Natural killer cell treated with Interleukin-12 subunit alpha and Interleukin-12 subunit beta and Interleukin-15 and Interleukin-18, amount 100 ng/mL, for 72 hours (primary cell): ENCODE data around the gene MAP2K7. TPM values are rescaled to one million over a fixed set of nuclear protein-coding genes. Genes with fewer than 3 reads are reported as not detected.
"Not testable (repeated sequence)": the region's sequence is repeated elsewhere in the genome, so short reads cannot be mapped to it uniquely, and the experiment has no call there.

Experiments used
- ATAC-seq, 2 donors: fragments of 150-1000 bp; cut with Tn5 transposase in 1 of 2; sonication (Bioruptor Pico), chemical (Tn5 transposase) in 1 of 2; 2 replicates each; pipeline ENCODE4 v1.10.0; 2021
- DNase-seq: peaks from one replicate; pipeline ENCODE4 v3.0.0; 2022; ENCODE audit warnings: low spot score
- H3K27ac Mint-ChIP-seq, 2 donors: 1 replicate in 1 of 2; 2 replicates in 1 of 2; pipeline ENCODE4 v1.8.0; 2022; ENCODE audit warnings: mixed read lengths in 2 of 2, mild to moderate bottlenecking in 1 of 2, moderate library complexity in 1 of 2
- H3K27me3 Mint-ChIP-seq, 2 donors: 1 replicate in 1 of 2; 2 replicates in 1 of 2; pipeline ENCODE4 v1.8.0; 2022; ENCODE audit warnings: mixed read lengths in 2 of 2
- H3K36me3 Mint-ChIP-seq: one replicate; pipeline ENCODE4 v1.8.0; 2022; ENCODE audit warnings: mixed read lengths
- H3K4me1 Mint-ChIP-seq, 2 donors: 1 replicate in 1 of 2; 2 replicates in 1 of 2; pipeline ENCODE4 v1.8.0; 2022; ENCODE audit warnings: low read depth in 2 of 2, mixed read lengths in 2 of 2, mild to moderate bottlenecking in 1 of 2
- H3K4me3 Mint-ChIP-seq: one replicate; pipeline ENCODE4 v1.8.0; 2022; ENCODE audit warnings: mixed read lengths
- H3K9me3 Mint-ChIP-seq: 2 replicates; pipeline ENCODE4 v1.8.0; 2022; ENCODE audit warnings: mixed read lengths
- total RNA-seq, 2 donors: library from RNA; stranded (reverse); gene quantifications; one replicate each; pipeline ENCODE4 v1.2.3, GENCODE V29; 2022

Gene MAP2K7
- total RNA-seq: 10 to 100 TPM; 45.2 to 47.1 TPM

DNA sequence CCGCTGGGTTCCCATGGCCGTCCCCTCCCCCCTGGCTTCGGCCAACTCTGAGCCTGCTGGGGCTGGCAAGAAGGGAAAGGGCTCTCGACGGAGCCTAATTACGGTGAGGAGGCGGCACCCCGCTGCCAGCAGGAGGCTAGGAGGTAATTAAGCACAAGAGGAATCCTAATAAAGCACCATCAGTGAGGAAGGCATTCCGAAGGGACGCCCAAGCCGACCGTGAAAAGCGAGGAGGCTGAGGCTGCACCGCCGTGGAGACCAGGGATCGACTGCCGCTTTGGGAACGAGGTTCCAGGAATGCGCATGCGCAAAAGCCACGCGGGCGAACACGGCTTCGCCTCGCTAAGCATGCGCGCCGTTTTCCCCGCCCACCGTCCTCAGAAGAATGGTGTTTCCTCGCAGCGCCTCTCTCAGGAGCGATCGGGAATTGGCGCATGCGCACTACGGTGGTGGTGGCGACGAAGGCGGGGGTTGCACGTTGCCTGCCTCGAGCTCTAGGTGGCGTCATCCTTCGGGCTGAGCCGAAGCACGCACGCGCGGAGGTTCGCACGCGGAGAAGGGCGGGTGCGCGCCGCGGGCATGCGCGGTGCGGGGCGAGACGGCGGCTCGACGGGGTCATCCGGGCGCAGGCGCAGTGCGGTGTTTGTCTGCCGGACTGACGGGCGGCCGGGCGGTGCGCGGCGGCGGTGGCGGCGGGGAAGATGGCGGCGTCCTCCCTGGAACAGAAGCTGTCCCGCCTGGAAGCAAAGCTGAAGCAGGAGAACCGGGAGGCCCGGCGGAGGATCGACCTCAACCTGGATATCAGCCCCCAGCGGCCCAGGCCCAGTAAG is at the start of gene MAP2K7:
Gene MAP2K7 (plus strand): TSS at position 634 of the 830 bp plus-strand sequence. CDS start 68 bp downstream, at position 702.
- no peaks in the 10 kb centered on the region for H3K27me3 Mint-ChIP-seq
- peak within 1 kb of the TSS; percentile 87 to 96 for H3K27ac Mint-ChIP-seq
- H3K4me3 Mint-ChIP-seq: peak within 1 kb of the TSS; percentile 94
- DNase-seq: peak; percentile 100
- H3K36me3 Mint-ChIP-seq: no peaks in the 10 kb centered on the region
- ATAC-seq: peak; percentile 92 to 94
- H3K4me1 Mint-ChIP-seq: peaks cover 25 to 38% of the 10 kb centered on the region in 2 donors
- no peaks in the 10 kb centered on the region for H3K9me3 Mint-ChIP-seq

DNA sequence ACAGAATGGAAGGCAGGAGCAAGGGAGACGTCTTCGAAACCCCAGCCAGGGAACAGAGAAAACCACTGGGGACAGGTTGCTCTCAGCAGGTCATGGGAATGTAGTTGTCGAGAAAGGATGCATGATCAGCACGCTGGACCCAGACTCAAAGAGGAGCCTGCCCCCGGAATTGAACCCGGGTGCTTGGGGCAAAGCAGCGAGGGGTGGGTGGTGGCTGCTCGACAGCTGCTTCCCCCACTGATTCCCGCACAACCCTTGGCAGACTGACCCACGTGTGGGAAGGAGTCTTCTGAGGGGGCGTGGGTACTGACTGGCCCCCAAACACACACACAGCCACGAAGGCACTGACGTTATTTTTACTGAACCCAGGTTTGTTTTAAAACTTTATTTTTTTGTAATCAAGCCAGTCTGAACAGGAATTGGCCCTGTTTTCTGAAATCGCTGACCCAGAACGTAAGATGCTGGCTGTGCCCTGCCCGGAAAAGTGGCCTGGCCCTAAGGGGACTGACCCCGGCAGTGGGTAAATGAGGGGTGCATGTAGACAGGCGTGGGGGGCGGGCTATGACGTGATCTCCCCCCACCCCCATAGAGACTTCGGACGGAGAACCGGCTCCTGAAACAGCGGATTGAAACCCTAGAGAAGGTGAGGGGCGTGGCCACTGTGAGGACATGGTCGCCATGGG is 48.1 kb upstream of the MAP2K7 start:
- H3K9me3 Mint-ChIP-seq: no peaks in the 10 kb centered on the region
- H3K27ac Mint-ChIP-seq: no peak overlapping the region
- H3K4me1 Mint-ChIP-seq: peaks cover 0 to 3% of the 10 kb centered on the region in 2 donors
- H3K27me3 Mint-ChIP-seq: no peaks in the 10 kb centered on the region
- ATAC-seq (no peak), DNase-seq (no peak)
- H3K36me3 Mint-ChIP-seq: no peaks in the 10 kb centered on the region
- no peak overlapping the region for H3K4me3 Mint-ChIP-seq

DNA sequence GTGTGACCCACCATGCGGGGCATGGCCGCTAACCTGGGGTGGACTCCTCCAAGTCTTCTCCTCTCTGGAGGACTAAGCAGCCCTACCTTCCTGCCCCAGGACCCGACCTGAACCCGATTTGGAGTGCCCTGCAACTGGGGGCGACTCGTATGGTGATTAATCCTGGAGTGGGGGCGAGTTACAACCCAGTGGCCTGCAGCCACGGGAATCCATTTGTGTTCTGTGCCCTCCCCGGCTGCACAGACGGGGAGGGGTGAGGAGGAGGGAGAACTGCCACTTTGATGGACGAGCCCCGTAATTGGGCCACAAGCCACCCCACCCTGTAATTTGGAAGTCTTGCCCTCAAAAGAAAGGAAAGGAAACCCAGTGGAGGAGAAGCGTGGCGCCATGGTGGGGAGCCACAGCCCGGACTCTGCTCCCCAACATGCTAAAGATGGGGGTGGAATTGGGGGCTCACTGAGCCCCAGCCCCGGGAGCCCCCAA is 47.5 kb upstream of the MAP2K7 start:
- ATAC-seq: no peak
- Mint-ChIP-seq H3K4me3 (no peak overlapping the region), H3K9me3 (no peaks in the 10 kb centered on the region)

DNA sequence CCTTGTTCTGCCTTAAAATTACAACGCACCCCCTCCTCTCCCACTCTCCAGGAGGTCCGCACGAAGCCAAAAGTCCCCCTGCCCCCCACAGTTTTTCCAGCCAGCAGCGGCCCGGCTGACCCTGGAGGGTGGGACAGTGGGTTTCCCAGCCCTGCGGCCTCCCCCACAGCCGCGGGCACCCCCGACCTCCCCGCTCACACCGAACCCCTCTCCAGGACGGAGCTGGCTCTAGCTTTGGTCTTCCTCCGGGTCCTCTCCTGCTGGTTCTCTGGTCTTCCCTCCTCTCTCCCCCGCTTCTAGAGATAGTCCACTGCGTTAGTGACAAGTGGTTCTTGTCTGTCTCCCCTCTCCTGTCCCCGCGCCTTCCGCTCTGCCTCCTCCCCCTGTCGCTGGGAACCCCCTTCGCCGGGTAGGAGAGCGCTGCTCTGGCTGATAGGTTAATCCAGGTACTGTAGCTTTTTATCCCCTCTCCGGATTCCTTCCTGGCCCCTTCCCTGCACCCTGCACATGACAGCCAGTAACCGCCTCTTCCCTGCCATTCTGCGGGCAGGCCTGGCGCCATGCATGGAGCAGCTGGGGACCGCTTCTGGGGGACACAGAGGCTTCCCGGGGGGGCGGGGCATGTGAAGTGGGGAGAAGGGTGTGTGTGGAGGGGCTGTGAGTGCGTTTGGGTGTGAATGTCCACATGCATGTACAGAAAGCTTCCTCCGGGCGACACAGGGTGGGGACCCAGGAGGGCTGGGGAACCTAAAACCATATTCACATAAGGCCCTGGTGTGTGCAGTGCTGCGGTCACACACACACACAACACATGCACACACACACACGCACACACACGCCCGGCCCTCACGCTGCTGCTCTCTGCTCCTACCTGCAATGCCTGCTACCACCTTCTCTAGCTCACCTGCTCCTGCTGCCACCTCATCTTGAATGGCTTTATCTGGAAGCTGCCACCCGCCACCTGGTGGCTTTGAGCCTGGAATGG is 46.7 kb upstream of the MAP2K7 start:
- Mint-ChIP-seq H3K27ac (no peak overlapping the region), H3K27me3 (no peaks in the 10 kb centered on the region), H3K4me3 (no peak overlapping the region), H3K36me3 (no peaks in the 10 kb centered on the region), H3K4me1 (peaks cover 0 to 3% of the 10 kb centered on the region in 2 donors), H3K9me3 (no peaks in the 10 kb centered on the region)
- ATAC-seq: no peak
- DNase-seq: no peak

More for the DNA sequence above, 47.5 kb upstream of the MAP2K7 start:
- Mint-ChIP-seq H3K4me1 (peaks cover 0 to 3% of the 10 kb centered on the region in 2 donors), H3K27ac (no peak overlapping the region), H3K27me3 (no peaks in the 10 kb centered on the region), H3K36me3 (no peaks in the 10 kb centered on the region)
- no peak for DNase-seq

DNA sequence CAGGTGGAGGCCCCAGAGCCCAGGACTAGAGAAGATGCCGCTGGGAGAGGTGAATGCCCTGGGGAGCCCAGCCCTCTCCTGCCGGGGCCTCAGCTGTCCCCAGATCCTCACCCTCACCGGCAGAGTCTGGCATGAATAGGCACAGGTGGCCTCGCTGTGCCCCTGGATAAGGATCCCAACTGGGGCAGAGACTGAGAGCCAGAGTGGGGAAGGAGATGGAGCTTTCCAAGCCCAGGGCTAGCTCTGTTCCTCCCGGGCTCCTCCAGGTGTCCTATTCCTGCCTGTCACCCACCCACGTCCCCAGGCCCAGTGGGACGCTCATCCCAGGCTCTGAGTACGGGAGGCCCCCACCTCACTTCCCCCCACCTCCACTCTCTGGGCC is 46.0 kb upstream of the MAP2K7 start:
- Mint-ChIP-seq H3K27ac (no peak overlapping the region), H3K4me3 (no peak overlapping the region), H3K36me3 (no peaks in the 10 kb centered on the region), H3K4me1 (peaks cover 0 to 3% of the 10 kb centered on the region in 2 donors), H3K27me3 (no peaks in the 10 kb centered on the region), H3K9me3 (no peaks in the 10 kb centered on the region)
- DNase-seq: no peak
- no peak for ATAC-seq

DNA sequence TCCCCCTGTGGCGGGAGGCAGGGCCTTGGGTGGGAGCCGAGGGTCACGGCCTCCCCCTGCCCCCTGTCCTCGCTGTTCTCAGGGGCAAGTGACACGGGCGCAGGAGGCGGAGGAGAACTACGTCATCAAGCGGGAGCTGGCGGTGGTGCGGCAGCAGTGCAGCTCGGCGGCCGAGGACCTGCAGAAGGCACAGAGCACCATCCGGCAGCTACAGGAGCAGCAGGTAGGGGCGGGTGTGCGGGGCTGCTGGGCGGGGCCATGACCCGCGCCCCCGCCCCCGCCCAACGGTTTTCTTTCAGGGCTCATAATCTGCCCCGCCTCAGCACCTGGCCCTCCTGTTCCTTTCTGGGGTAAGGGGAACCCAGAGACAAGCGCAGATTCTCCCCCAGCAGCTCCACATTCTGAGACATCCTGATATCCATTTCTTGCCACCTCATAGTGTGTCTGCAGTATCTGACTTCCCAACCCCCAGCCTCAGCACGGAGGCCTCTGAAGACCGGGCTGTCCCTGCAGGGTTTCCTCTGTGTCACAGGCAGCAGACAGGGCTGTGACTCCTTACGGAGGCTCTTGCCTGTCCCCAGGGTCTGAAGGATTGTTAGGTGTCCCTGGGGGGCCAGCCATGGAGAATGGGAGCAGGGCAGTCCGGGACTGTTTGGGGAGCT is 45.4 kb upstream of the MAP2K7 start:
- ATAC-seq (no peak), DNase-seq (no peak)
- Mint-ChIP-seq H3K4me1 (no peaks in the 10 kb centered on the region), H3K27ac (no peak overlapping the region), H3K4me3 (no peak overlapping the region), H3K36me3 (no peaks in the 10 kb centered on the region), H3K9me3 (no peaks in the 10 kb centered on the region), H3K27me3 (no peaks in the 10 kb centered on the region)

DNA sequence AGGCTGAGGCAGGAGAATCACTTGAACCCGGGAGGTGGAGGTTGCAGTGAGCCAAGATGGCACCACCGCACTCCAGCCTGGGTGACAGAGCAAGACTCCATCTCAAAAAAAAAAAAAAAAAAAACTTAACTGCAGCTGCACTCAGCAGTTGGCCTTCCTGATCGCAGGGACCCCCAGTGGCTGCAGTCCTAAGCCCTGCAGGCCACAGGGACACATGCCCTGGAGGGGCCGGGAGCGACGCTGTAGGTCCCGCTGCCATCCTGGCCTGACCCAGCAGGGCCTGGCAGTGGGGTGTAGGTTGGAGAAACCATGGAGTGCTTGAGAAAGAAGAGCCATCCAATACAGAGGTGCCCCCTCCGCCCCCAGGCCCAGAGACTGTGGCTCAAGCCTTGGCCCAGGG is 44.6 kb upstream of the MAP2K7 start:
- ATAC-seq, H3K4me3 Mint-ChIP-seq, H3K4me1 Mint-ChIP-seq, H3K36me3 Mint-ChIP-seq, H3K9me3 Mint-ChIP-seq, H3K27me3 Mint-ChIP-seq, H3K27ac Mint-ChIP-seq, DNase-seq: not testable (repeated sequence)

DNA sequence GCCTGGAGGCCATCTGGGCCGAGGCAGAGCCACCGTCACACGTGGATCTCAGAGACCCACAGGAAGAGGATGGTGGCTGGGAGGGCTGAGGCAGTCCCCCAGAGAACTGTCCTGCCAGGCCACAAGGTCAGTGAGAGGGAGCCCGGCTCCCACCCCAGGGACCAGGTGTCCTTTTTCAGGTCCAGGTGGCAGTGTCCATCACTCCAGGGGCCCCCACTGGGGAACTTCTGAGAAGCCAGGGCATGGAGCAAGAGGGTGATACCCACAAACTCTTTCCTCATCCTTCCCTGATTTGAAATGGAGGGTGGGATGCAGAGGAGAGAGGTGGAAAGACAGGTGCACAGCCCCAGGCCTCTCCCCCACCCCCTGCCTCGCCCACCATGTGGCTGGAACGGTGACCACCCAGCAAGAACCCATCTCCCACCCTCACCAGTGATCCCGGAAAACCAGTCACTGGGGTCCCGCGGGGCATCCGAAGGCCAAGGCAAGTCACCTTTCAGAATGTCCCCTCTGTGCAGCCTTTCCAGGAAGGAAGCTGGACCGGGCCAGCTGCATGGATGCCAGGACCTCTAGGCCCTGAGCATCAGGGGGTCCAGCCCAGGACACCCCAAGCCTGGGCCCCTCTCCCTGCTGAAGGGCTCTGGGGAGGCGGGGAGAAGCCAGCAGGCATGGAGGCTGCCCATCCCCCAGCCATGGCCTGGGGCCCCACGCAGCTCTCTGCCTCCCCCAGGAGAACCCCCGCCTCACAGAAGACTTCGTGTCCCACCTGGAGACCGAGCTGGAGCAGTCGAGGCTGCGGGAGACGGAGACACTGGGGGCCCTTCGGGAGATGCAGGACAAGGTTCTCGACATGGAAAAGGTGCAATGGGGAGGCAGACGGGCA is 43.6 kb upstream of the MAP2K7 start:
- Mint-ChIP-seq H3K27me3 (peaks cover 0 to under 1% of the 10 kb centered on the region in 2 donors), H3K27ac (no peak overlapping the region), H3K36me3 (no peaks in the 10 kb centered on the region), H3K4me3 (no peak overlapping the region), H3K4me1 (no peaks in the 10 kb centered on the region), H3K9me3 (no peaks in the 10 kb centered on the region)
- ATAC-seq (no peak), DNase-seq (peak; percentile 52)

DNA sequence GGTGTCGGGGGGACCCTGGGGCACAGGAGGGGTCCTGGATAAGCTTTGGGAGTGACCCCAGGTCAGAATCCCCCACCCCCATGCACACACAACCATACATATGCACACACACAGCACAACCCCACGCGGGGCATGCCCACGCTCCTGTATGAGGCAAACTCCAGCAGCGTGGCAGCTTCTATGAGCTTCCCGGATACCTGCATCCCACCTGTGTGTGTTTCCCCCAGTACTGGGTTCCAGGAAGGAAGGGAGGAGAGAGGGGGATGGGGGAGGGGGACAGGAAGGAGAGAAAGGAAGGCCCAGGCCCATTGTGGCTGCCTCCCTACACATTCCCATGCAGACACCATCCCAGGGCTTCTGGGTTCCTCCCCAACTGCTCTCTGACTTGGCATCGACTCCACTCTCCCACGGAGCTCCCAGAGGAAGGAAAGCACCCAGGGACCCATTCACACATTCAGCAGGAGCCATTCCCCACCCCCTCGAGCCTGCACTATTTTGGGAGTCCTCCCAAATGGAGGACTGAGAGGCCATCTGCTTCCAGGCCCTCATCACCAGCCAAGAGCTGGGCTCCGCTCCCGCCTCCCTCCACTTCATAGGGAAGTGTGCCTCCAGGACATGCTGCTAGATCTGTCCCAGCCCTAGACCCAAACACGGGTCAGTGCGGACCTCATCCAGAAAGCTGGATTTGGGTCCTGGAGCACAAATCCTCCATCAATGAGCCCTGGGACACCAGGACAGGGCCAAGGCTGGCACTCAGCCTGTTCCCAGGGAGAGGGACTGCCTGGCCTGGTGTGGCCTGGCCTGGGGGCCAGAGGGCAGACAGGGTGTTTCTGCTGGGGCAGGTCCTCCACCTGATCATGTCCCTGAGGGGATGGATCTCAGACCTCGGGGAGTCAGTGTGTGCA is 42.7 kb upstream of the MAP2K7 start:
- H3K27me3 Mint-ChIP-seq: peaks cover 0 to 5% of the 10 kb centered on the region in 2 donors
- no peaks in the 10 kb centered on the region for H3K9me3 Mint-ChIP-seq
- no peaks in the 10 kb centered on the region for H3K36me3 Mint-ChIP-seq
- H3K4me1 Mint-ChIP-seq: no peaks in the 10 kb centered on the region
- DNase-seq: peak; percentile 18
- no peak overlapping the region for H3K4me3 Mint-ChIP-seq
- no peak overlapping the region for H3K27ac Mint-ChIP-seq
- ATAC-seq: no peak

DNA sequence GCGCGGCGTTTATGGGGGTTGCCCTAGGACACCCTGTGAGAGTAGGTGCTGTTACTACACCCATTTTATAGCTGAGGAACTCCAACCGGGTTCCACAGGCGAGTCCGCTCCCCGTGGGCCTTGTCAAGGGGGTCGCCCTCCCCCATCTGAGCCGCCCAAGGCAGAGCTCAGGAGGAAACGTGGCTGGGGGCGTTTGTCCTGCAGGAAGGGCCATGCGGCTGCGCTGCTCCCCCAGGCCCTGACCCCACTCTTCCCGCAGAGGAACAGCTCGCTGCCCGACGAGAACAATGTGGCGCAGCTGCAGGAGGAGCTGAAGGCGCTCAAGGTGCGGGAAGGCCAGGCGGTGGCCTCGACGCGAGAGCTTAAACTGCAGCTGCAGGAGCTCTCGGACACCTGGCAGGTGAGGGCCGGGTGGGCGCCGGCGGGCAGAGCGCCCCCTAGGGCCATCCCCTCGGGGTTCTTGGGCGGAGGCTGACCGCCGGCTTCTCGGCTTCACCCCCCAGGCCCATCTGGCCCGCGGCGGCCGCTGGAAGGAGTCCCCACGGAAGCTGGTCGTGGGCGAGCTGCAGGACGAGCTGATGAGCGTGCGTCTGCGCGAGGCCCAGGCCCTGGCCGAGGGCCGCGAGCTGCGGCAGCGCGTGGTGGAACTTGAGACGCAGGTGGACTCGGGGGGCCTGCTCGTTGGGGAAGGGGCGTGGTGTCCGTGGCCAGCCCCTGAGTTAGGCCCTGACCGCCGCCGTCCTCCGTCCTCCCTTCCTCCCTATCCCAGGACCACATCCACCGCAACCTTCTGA is 41.9 kb upstream of the MAP2K7 start:
- H3K4me1 Mint-ChIP-seq: no peaks in the 10 kb centered on the region
- no peak overlapping the region for H3K27ac Mint-ChIP-seq
- DNase-seq (no peak), ATAC-seq (peak in 1 of 2 donors; percentile 3)
- H3K9me3 Mint-ChIP-seq: no peaks in the 10 kb centered on the region
- no peaks in the 10 kb centered on the region for H3K36me3 Mint-ChIP-seq
- H3K4me3 Mint-ChIP-seq: no peak overlapping the region
- H3K27me3 Mint-ChIP-seq: peaks cover 0 to 5% of the 10 kb centered on the region in 2 donors

DNA sequence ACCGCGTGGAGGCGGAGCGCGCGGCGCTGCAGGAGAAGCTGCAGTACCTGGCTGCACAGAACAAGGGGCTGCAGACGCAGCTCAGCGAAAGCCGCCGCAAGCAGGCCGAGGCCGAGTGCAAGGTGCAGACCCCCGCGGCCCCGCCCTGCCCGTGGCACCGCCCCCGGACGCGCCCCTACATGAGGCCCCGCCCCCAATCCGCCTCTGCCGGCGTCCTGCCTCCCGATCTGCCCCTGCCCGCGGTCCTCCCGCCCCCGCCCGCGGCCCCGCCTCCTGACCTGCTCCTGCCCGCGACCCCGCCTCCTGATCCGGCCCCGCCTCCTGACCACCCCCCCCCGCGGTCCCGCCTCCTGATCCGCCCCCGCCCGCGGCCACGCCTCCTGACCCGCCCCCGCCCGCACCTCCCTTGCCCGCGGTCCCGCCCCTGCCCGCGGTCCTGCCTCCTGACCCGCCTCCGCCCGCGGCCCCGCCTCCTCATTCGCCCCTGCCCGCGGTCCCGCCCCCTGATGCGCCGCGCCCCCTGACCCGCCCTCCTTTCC is 41.2 kb upstream of the MAP2K7 start:
- Mint-ChIP-seq H3K27me3 (peaks cover 0 to 5% of the 10 kb centered on the region in 2 donors), H3K9me3 (no peaks in the 10 kb centered on the region), H3K4me1 (no peaks in the 10 kb centered on the region), H3K27ac (no peak overlapping the region), H3K4me3 (no peak overlapping the region), H3K36me3 (no peaks in the 10 kb centered on the region)
- ATAC-seq (peak; percentile 70 to 86), DNase-seq (peak; percentile 75)
